Astrocyte of the cerebellum (primary cell): ENCODE results near the gene ATG9B.

Experiments used
- DNase-seq: peaks from one replicate; pipeline ENCODE4 v3.0.0-alpha.2; 2011; ENCODE audit warnings: low read depth
- H3K4me3 ChIP-seq: 2 replicates; pipeline ENCODE4 v1.5.1; 2011; ENCODE audit warnings: mild to moderate bottlenecking, low read depth, low read length, moderate library complexity
- in situ Hi-C: cut with HindIII; loops from 2 replicates; pipeline ENCODE4 v1.10.0; 2017; ENCODE audit warnings: low sequenced_read_pairs
- TF ChIP-seq, protein P1 (sequence below): IDR thresholded peaks from 2 replicates; pipeline ENCODE4 v1.5.1; 2012; ENCODE audit warnings: low read length, low read depth, moderate library complexity, mild to moderate bottlenecking; ENCODE audit errors: missing control alignments

ATG9B gene

DNA sequence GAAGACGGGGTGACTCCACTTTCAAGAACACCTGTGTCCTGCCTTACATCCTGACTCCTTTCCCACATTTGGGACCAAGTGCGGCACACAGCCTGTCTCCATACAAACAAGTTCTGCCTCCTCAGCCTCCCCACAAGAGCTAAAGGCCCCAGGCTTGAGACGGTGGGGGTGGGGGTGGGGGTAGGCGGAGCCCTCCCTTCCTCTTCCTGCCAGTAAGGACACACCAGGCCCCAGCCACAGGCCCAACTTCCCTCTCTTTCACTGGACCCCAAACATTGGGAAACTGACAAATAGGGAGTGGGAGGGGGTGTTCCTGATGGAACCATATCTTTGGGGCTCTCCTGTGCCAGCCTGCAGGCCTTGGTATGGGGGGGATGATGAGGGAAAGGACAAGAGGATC is 28.8 kb upstream of the ATG9B start:
- no peak overlapping the region for H3K4me3 ChIP-seq
- DNase-seq: no peak
- in situ Hi-C loops: no loop called here
- TF ChIP-seq, protein P1, sequence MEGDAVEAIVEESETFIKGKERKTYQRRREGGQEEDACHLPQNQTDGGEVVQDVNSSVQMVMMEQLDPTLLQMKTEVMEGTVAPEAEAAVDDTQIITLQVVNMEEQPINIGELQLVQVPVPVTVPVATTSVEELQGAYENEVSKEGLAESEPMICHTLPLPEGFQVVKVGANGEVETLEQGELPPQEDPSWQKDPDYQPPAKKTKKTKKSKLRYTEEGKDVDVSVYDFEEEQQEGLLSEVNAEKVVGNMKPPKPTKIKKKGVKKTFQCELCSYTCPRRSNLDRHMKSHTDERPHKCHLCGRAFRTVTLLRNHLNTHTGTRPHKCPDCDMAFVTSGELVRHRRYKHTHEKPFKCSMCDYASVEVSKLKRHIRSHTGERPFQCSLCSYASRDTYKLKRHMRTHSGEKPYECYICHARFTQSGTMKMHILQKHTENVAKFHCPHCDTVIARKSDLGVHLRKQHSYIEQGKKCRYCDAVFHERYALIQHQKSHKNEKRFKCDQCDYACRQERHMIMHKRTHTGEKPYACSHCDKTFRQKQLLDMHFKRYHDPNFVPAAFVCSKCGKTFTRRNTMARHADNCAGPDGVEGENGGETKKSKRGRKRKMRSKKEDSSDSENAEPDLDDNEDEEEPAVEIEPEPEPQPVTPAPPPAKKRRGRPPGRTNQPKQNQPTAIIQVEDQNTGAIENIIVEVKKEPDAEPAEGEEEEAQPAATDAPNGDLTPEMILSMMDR: no peak

GRCh38 chr7:151051108-151051507 is 26.8 kb upstream of the ATG9B start:
- H3K4me3 ChIP-seq: no peak overlapping the region
- in situ Hi-C loops: no loop called here
- peak; percentile 27 for DNase-seq

DNA sequence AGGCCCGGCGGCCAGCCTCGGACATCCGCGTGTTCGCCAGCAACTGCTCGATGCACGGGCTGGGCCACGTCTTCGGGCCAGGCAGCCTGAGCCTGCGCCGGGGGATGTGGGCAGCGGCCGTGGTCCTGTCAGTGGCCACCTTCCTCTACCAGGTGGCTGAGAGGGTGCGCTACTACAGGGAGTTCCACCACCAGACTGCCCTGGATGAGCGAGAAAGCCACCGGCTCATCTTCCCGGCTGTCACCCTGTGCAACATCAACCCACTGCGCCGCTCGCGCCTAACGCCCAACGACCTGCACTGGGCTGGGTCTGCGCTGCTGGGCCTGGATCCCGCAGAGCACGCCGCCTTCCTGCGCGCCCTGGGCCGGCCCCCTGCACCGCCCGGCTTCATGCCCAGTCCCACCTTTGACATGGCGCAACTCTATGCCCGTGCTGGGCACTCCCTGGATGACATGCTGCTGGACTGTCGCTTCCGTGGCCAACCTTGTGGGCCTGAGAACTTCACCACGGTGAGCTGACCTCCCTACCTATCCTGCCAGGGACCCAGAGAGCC is 24.7 kb upstream of the ATG9B start:
- in situ Hi-C loops: no loop called here
- DNase-seq: no peak
- TF ChIP-seq, protein P1: no peak
- H3K4me3 ChIP-seq: no peak overlapping the region

More at GRCh38 chr7:151051108-151051507, 26.8 kb upstream of the ATG9B start:
- TF ChIP-seq, protein P1: no peak

DNA sequence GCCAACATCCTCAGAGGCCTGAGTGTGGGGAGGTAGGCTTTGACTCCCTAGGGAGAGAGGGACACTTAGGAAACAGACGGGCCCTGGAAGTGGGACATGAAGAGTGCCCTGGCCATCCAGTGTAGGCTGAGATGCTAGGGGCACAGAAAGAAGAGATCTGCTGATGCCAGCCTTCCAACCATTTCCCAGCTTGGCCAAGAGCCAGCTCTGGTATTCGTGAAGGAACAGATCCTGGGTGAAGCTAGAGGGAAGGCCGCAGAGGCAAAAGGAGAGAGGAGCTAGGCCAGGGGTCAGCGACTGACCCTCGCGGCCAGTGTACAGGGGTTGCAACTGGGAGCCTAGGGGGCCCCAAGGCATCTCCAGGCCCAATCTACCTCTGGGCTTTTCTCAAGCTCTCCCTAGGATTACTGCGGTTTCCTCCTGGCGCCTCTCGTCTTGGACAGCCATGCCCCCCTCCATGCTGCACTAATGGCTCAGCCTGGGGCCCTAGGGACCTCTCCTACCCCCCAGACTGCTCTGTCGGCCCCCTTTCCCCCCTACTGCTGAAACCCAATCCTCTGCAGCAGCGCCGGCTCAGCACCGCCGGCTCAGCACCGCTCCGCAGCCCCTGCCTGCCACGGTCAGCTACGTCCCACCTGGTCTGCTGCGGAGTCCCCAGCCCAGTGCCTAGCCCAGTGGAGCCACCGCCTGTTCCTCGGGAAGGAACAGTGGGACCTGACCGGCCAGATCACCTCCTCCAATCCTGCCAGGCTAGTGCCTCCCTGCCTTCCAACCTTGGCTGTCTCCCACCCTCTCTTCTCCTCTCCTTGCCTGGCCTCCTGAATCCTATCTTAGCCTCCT is 23.9 kb upstream of the ATG9B start, which contains the start of gene ASIC3:
ASIC3 (plus strand) TSS at position 556 of the 840 bp plus-strand sequence. CDS start 355 bp downstream, outside the sequence.
- in situ Hi-C loops: no loop called here
- no peak within 1 kb of the TSS for H3K4me3 ChIP-seq
- DNase-seq: no peak
- TF ChIP-seq, protein P1: no peak

DNA sequence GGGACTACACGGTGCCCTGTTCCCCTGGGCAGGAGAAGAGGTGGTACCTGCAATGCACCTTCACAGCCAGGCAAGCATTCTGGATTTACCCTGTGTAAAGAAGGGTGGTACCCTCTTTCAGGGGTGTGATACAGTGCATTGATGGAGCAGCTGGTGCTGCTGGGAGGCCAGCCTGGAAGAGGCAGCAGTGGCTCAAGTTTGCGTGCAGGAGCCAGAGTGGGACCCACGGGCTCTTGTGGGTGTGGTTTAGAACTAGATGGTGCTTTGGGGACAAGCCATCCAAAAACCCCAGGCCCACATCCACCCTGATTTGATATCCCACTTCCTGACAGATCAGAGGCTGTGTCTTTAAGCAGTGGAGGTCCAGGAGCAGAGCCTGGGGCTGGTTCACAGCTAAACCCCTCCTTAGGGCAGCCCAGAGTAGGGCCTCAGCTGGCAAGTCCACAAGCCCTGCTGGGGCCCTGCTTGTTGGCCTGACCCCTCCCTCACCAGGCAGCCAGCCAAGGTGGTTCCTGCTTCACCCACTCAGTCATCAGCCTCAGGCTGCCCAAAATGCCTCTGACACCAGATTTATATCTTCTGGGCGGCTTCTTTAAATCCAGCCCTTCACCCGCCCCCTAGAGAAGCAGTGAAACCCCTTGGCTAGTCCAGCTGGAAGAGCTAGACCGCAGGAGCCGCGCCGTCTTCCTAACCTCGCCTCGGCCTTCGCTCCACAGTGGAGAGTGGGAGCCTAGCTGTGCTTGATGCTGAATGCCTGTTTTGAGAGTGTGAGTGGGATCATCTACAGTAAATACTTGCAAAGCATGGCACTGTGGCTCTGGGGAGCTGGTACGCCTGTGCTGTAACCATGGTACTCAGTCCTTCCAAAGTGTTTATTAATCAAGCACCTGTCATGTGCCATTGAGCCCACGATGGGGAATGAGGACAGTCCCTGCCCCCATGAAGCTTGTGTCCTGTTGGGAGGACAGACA is 22.6 kb upstream of the ATG9B start:
- no peak for DNase-seq
- in situ Hi-C loops: no loop called here
- no peak overlapping the region for H3K4me3 ChIP-seq
- TF ChIP-seq, protein P1: no peak

GRCh38 chr7:151045967-151046366 is 21.7 kb upstream of the ATG9B start:
- DNase-seq: no peak
- in situ Hi-C loops: no loop called here
- TF ChIP-seq, protein P1: no peak
- no peak overlapping the region for H3K4me3 ChIP-seq
